Measurements from ENCODE around the gene CLPTM1L.
"Not testable (repeated sequence)": the region's sequence is repeated elsewhere in the genome, so short reads cannot be mapped to it uniquely, and the experiment has no call there.

Gene CLPTM1L

GRCh38 chr5:1339139-1339817 is 5.6 kb downstream of the CLPTM1L start:
- not testable (repeated sequence) for DNase-seq (ENCODE audit: low read depth in 2 of 2)

- no peak for DNase-seq (ENCODE audit: low read depth in 2 of 2)
Observed at GRCh38 chr5:1338506-1339070, 6.3 kb downstream of the CLPTM1L start.

GRCh38 chr5:1338196-1338490 is 6.8 kb downstream of the CLPTM1L start:
- no peak for DNase-seq (ENCODE audit: low read depth in 2 of 2)

GRCh38 chr5:1337489-1338195 is 7.3 kb downstream of the CLPTM1L start:
- no peak for DNase-seq (ENCODE audit: low read depth in 2 of 2)

- no peak for DNase-seq (ENCODE audit: low read depth in 2 of 2)
Observed at GRCh38 chr5:1336749-1337488, 8.0 kb downstream of the CLPTM1L start.

GRCh38 chr5:1336106-1336561 is 8.8 kb downstream of the CLPTM1L start:
- DNase-seq (ENCODE audit: low read depth in 2 of 2): no peak

- DNase-seq (ENCODE audit: low read depth in 2 of 2): no peak
Observed at GRCh38 chr5:1335540-1336095, 9.3 kb downstream of the CLPTM1L start.

GRCh38 chr5:1334831-1335539 is 9.9 kb downstream of the CLPTM1L start:
- no peak for DNase-seq (ENCODE audit: low read depth in 2 of 2)

- DNase-seq (ENCODE audit: low read depth in 2 of 2): no peak
Observed at GRCh38 chr5:1333986-1334385, 10.9 kb downstream of the CLPTM1L start.

- DNase-seq (ENCODE audit: low read depth in 2 of 2): not testable (repeated sequence)
Observed at GRCh38 chr5:1333286-1333685, 11.6 kb downstream of the CLPTM1L start.

- no peak for DNase-seq (ENCODE audit: low read depth in 2 of 2)
Observed at GRCh38 chr5:1332461-1333001, 12.4 kb downstream of the CLPTM1L start.

GRCh38 chr5:1331861-1332405 is 13.0 kb downstream of the CLPTM1L start:
- DNase-seq (ENCODE audit: low read depth in 2 of 2): no peak

GRCh38 chr5:1330847-1331831 is 13.8 kb downstream of the CLPTM1L start:
- no peak for DNase-seq (ENCODE audit: low read depth in 2 of 2)

- no peak for DNase-seq (ENCODE audit: low read depth in 2 of 2)
Observed at GRCh38 chr5:1330146-1330846, 14.6 kb downstream of the CLPTM1L start.

GRCh38 chr5:1329111-1329579 is 15.8 kb downstream of the CLPTM1L start:
- DNase-seq (ENCODE audit: low read depth in 2 of 2): no peak

- not testable (repeated sequence) for DNase-seq (ENCODE audit: low read depth in 2 of 2)
Observed at GRCh38 chr5:1328237-1329110, 16.4 kb downstream of the CLPTM1L start.

- DNase-seq (ENCODE audit: low read depth in 2 of 2): not testable (repeated sequence)
Observed at GRCh38 chr5:1326901-1327756, 17.8 kb downstream of the CLPTM1L start.

Measured in stimulated activated CD8-positive, alpha-beta memory T cell treated with anti-CD3 and anti-CD28 coated beads, Interleukin-7, amount 100 ng/mL, for 1 hour (primary cell).